Liver (tissue), 3 donors: Measurements from ENCODE around the gene KLHL14.

Source experiments
- SP1 ChIP-seq: IDR thresholded peaks from 2 replicates; pipeline ENCODE4 v1.6.1; 2018; ENCODE audit warnings: antibody characterized with exemption, mild to moderate bottlenecking
- TF ChIP-seq, protein P1 (sequence below): fragments of 150-350 bp; IDR thresholded peaks from 2 replicates; pipeline ENCODE4 v1.5.1; 2017; ENCODE audit warnings: improper control_type of control experiment, low read depth, low read length; ENCODE audit not compliant: missing input control
- donor health status: healthy.
- donor health status: healthy.

DNA sequence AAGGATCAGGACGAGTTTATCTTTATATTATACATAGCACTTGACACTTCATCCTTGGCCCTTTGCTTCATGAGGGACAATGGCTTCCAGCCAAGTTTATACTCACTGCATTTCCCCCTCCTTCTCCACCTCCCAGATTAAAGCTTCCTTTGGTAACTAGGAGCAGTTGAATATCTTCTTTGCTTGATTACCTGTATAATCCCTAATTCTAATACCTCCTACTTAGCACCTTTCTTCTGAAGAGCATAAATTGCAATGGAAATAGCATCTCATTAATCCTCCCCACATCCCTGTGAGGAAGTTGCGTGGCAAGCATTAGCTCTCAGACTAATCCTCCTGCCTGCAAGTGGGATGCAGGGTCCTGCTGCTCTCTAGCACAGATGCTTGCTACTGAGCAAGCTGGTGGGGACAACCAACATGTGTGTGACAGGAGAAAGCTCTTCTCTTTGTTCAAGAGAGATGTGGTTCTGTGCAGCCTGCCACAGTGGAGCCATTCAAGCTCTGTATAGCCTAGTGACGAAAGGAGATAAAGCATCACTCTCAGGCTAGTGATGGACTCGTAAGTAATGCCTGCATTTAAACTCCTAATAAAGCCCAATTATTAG is 19.1 kb downstream of the KLHL14 start:
- TF ChIP-seq, protein P1, sequence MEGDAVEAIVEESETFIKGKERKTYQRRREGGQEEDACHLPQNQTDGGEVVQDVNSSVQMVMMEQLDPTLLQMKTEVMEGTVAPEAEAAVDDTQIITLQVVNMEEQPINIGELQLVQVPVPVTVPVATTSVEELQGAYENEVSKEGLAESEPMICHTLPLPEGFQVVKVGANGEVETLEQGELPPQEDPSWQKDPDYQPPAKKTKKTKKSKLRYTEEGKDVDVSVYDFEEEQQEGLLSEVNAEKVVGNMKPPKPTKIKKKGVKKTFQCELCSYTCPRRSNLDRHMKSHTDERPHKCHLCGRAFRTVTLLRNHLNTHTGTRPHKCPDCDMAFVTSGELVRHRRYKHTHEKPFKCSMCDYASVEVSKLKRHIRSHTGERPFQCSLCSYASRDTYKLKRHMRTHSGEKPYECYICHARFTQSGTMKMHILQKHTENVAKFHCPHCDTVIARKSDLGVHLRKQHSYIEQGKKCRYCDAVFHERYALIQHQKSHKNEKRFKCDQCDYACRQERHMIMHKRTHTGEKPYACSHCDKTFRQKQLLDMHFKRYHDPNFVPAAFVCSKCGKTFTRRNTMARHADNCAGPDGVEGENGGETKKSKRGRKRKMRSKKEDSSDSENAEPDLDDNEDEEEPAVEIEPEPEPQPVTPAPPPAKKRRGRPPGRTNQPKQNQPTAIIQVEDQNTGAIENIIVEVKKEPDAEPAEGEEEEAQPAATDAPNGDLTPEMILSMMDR, result no peak
- TF ChIP-seq SP1, result no peak
